ENCODE results near the gene ZNF609.

Gene ZNF609

DNA sequence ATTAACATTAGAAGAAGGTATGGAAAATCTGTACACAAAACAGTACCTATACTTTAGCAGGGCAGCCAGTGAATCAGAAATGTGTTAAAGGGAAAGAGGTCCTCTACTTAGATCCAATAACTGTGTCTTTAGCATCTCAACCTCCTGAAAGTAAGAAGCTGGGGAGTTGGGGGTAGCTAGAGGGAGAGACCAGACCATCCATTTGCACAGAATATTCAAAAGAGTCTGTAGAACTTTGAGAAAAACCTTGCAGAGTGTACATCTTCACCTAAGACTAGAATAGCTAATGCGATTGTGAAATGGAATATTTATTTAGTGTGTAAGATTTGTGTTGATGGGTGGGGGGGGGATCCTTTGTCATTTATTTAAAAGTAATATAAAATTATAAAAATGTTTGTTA, 190.2 kb downstream of the ZNF609 start:
- DNase-seq (ENCODE audit: low read depth, low spot score): no peak

DNA sequence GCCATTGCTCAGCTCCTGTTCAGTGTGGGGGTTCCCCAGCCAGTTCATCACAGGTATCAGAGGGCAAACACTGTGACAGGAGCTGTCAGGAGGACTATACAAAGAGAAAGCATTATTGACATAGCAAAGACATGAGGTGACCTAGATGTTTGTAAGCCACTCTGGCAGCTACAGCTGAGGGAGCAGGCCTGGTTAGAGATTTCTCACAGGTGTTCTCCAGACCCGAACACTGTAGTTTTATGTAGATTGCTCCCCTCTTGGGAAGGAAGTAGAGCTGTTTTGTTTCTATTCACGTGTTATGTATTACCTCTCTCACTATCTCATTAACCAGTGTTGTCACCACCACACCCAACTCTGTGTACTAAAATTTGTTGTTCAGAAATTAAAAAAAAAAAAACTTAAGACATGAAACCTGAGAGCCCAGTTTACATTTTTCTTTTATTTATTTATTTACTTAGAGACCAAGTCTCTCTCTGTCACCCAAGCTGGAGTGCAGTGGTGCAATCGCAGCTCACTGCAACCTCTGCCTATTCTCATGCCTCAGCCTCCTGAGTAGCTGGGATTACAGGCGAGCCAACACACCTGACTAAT, 191.3 kb downstream of the ZNF609 start:
- DNase-seq (ENCODE audit: low read depth, low spot score): no peak

DNA sequence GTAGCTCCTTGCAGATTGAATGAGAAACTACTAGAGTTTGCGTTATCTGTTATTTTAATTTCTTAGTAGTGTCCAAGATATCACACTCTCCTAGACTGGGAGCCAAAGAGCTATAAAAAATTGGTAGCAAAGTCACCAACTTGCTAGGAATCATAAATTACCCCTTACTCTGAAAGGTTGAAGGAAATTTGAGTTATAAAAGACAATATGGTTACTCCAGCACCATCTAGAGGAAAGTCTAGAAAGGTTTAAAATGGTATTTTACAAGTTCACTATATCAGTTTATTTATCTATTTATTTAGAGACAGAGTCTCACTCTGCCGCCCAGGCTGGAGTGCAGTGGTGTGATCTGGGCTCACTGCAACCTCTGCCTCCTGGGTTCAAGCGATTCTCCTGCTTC, 193.4 kb downstream of the ZNF609 start:
- no peak for DNase-seq (ENCODE audit: low read depth, low spot score)

DNA sequence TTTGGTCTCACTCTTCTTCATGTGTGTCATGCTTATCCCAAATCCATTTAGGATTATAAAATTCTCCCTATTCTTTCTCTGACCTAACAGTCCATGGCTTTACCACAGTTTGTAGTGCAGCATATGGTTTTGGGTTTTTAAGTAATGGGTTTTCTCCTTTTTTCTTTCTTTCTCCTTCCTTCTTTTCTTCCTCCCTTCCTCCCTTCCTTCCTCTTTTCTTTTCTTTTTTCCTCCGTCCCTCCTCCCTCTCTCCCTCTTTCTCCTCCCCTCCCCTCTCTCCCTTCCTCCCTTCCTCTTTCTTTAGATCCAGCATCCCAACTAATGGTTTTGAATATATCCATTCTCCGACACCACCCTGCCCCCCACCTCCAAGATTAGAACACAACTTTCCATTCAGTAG, 196.1 kb downstream of the ZNF609 start:
- DNase-seq (ENCODE audit: low read depth, low spot score): no peak

DNA sequence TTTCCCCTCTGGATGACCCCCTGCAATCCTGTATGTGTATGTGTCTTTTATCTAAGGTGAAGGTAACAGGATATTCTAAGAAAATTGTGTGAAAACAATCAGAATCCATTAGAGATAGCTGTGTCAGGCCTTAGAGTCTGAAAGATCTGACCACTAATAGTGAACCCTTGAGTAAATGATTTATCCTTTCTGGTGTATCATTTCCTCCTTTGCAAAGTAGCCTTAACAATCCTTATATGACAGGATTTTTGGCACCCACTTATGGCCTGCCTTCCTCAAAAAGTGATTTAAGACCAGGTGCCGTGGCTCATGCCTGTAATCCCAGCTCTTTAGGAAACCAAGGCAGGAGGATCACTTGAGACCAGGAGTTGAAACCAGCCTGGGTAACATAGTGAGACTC, 204.8 kb downstream of the ZNF609 start:
- DNase-seq (ENCODE audit: low read depth, low spot score): no peak

DNA sequence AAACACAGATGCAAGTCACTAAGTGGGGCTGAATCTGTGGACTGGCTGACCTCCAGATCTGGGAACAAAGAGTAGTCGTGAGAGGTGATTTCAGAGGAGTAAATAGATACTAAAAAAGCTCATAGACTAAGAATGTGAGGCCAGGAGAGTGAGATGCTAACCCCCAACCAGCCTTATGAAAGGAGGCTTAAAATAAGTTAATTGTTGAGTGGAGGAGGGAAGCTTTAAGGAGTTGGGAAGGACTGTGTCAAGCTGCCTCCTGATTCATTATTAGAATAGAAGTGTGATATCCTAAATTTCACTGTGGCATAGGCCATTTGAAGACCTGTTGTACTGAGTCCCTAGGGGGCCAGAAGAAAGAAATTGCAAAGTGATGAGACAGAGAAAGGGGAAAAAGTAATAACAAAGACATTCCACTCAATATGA, 207.4 kb downstream of the ZNF609 start:
- no peak for DNase-seq (ENCODE audit: low read depth, low spot score)

DNA sequence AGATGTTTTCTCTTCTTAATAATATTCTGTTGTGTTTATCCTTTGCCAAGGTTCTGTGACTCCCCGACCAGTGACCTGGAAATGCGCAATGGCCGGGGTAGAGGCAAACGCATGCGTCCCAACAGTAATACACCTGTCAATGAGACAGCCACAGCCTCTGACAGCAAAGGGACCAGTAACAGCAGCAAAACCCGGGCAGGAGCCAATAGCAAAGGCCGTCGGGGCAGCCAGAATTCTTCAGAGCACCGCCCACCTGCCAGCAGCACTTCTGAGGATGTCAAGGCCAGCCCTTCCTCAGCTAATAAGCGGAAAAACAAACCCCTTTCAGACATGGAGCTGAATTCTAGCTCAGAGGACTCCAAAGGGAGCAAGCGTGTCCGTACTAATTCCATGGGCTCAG, 213.5 kb downstream of the ZNF609 start:
- no peak for DNase-seq (ENCODE audit: low read depth, low spot score)

DNA sequence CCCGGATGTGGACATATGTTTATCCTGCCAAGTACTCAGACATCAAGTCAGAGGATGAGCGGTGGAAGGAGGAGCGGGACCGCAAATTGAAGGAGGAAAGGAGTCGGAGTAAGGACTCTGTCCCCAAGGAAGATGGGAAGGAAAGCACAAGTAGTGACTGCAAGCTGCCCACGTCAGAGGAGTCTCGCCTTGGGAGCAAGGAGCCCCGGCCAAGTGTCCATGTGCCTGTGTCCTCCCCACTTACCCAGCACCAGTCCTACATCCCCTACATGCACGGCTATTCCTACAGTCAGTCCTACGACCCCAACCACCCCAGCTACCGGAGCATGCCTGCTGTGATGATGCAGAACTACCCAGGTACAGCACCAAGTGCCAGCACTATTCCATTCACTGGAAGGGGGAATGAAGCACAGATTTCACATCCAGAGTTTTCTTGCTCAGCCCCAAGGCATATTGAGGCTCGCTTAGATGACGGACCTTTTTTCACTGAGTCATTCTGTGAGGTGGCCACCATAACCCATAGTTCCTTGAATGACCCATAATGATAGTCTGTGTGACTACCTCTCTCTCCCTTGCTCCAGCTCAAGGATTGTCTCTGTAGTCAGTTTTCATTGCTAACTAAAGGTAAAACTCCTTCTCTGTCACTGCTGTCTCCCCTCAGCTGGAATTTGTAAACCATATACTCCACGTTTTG, 217.9 kb downstream of the ZNF609 start:
- DNase-seq (ENCODE audit: low read depth, low spot score): no peak

DNA sequence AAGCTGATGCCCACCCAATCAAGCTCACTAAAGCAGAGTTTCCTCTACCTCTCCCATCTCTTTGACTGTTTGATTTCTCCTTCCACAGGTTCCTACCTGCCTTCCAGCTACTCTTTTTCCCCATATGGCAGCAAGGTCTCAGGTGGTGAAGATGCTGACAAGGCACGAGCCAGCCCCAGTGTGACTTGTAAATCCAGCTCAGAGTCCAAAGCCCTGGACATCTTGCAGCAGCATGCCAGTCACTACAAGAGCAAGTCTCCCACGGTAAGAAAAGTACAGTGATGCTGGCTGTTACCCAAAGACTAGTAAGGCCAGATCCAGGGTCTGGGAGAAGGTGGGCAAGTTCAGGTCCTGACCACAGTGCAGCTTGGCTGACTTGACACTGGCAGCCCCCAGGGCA, 219.7 kb downstream of the ZNF609 start:
- no peak for DNase-seq (ENCODE audit: low read depth, low spot score)

DNA sequence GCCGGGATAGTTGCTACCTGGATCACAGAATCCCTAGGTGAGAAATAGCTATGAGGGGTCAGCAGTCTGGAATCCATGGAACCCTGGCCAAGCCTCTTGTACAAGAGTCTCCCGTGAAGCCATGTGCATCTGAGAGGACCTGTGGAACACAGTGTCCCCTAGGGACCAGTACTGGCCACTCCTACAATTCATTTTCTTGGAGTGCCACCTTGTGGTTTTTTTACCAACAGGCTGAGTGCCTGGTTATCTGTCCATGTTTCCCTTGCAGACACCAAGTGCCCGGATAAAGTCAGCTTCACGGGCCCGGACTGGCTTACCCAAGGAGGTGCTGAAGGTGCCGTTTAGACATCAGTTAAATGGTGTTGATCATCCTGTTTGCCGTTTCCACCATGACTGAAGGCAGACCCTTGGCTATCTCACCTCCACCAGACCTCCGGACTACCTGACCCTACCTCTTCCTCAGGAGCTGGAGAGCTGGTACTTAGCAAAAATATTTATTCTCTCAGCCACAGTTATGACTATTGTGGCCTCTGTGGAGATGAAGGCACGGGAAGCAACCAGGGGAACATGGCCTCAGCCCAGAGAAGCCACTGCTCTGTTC, 221.1 kb downstream of the ZNF609 start:
- DNase-seq (ENCODE audit: low read depth, low spot score): no peak

DNA sequence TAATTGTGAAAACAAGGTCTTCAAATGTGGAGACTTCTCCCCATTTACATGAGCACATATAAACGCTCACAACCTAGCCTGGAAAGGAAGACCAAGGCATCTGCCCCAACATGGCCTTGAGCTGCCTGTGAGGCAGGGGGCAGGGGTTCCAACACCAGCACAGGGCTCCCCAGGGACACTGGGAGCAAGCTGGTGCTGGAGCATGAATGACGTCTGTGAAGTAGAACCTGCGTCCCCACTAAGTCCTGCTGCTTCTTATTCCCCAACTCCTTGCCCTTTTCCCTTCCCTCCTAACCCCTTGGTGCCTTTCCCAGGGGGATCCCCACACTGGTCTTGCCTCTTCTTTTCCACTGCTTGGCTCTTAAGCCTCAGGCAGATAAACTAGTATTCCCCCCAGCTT, 221.9 kb downstream of the ZNF609 start:
- no peak for DNase-seq (ENCODE audit: low read depth, low spot score)

DNA sequence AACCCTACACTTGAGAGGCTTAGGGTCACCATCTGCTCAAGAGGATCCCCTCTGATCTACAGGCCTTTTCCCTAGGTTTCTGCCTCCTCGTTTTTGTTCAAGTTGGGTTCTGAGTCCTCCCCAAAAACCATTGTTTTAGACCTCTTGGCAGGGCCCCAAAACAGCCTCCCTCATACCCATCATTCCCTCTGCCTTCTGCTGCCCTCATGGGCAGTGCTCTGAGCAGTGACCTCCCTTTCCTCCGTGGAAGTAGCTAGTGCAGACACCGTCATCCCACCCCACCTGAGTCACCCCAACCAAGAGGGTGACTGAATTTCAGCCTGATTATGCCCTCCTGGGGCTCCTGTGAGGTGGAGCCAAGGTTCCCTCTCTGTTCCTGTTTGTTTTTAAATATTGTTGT, 223.0 kb downstream of the ZNF609 start:
- DNase-seq (ENCODE audit: low read depth, low spot score): no peak

DNA sequence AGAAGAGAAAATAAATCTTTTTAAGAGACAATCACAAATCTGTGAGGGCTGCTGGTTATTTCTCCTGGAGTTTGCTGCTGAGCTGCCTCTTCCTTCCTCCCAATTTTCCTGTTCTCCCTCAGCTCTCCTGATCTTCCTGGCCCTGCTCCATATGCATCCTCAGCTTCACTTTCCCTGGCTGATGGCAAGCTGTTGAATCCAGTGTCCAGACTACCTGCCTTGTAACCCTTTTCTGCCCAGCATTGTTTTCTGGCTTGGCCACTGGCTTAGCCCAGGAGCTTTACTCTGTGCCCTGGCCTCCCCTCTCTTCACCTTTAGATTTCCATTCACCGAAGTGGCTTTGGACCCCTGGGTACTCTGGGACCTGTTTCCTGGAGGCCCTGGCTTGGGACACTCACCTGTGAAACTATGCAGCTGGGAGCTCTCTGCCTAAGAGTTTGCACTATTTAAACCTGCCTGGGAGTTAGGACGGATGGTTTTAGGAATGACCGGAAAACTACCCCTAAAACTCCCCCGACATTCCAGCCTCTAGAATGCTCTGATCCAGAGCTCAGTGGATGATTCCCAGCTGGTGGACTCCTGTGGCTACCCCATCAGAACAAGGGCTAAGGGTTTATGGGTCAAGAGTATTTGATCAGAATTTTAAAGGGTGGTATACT, 225.0 kb downstream of the ZNF609 start:
- no peak for DNase-seq (ENCODE audit: low read depth, low spot score)

DNA sequence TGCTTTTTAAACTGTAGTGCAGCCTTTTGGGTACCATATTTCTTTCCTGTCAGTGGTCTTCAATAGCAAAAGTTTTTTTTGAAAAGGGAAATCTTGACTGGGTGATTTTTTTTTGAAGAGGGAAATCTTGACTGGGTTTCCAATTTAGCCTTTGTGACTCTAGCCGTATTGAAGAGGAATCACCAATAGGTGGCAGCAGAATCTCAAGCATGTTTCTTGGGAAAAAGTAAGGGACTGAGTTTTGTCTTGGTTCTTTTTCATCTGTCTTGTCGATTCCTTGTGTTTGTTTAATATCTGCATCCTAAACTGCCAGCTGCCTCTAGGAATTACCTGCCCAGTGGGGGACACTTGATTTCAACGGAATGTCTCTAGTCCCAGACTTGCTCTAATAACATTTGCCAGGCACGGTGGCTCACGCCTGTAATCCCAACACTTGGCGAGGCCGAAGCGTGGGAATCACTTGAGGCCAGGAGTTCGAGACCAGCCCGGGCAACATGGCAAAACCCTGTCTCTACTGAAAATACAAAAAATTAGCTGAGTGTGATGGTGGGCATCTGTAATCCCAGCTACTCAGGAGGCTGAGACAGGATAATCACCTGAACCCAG, 225.9 kb downstream of the ZNF609 start:
- DNase-seq (ENCODE audit: low read depth, low spot score): no peak

DNA sequence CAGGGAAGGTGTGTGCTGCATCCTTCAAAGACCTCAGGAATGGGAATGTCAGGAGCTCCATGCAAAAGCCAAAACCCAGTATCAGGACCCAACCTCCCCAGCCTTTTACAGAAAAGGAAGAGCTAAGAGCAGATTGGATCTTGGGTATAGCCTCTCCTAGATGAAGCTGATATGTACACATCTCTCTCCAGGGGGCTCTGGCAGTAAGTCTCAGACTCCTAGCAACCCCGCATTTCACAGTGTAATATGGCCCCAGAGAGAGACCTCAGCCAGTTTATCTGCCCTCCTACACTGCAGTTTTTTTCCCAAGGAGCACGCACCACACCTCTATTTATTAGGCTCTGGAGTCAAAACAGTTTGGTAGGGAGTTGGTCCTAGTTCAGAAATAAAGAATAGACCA, 226.8 kb downstream of the ZNF609 start:
- no peak for DNase-seq (ENCODE audit: low read depth, low spot score)

DNA sequence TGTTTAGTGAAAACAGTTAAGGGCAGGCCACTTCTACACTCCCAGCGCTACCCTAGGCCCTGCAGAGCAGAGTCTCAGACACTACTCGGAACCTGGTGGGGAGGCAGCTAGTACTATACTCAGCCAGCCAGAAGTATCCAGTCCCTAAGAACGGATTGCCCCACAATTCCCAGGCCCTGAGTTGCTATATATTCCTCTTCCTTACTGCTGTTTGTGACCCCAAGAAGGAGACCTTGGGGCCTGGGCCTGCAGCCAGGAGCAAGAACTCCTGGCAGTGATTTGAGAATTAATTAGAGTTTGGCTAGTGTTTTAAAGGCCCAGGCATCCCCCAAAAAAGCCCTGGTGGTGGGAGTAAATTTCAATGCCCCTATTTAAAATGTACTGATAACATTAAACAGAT, 227.3 kb downstream of the ZNF609 start:
- DNase-seq (ENCODE audit: low read depth, low spot score): no peak

DNA sequence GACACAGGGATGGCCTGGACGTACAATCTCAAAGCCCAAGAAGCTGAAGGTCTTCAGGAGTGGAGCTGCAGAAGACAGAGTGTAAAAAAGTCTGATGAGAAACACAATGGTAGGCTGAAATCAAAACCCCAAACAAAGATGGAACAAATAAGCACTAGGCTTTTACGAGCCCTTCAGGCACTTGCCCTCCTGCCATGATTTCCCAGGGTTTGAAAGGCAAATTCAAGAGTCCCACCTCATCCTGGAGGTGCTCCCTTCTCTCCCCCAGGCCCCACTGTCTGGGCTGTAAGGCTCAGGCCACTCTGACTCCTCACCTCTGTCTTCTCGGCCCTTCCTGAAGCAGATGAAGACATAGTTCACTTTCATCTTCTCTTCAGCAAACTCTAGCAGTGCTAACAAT, 228.4 kb downstream of the ZNF609 start:
- DNase-seq (ENCODE audit: low read depth, low spot score): no peak

DNA sequence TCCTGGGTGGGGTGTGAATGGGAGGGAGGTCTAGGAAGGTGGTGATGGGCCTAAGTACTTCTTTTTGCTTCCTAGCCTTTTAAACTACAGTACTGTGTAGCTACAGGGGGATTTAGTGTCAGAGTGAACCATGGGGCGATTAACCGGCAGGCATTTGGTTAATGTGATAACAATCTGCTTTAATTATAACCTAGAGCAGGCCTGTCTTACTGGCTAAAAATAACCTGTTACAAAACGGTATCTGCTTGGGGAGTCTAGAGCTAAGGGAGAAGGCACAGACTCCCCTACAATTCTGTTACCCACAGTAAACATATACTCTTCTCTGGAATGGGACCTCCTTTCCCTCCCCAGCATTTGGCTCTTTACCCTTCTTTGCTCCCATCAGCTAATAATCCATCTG, 229.6 kb downstream of the ZNF609 start:
- no peak for DNase-seq (ENCODE audit: low read depth, low spot score)

DNA sequence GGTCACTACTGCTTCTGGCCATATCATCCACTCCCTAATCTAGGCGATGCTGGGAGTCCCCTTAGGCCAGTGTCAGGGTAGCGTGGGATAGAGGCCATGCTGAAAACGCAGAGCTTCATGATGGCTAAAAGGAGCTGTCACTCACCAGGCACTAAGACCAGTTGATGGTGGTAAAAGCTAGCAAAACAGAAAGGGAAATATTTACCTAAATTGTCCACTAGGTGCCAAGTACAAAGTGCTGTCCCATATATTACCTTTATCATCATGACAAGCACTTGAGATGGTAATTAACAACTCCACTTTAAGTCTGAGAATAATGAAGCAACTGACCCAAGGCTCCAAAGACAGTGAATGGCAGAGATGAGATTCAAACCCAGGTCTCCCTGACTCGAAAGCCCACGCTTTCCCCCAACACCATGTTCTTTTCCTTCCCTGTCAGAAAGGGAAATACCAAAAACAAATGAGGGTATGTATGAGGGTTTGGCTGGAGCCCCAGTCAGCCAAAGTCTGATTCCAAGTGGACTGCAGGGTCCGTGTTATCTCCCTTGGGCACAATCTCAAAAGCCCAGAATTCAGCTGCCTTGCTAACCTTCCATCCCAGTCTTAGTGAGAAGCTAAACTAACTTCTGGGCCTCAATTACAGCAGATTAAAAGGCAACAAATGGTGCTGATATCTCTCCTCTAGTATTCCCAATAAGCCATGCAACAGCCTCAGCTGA, 230.4 kb downstream of the ZNF609 start:
- no peak for DNase-seq (ENCODE audit: low read depth, low spot score)

DNA sequence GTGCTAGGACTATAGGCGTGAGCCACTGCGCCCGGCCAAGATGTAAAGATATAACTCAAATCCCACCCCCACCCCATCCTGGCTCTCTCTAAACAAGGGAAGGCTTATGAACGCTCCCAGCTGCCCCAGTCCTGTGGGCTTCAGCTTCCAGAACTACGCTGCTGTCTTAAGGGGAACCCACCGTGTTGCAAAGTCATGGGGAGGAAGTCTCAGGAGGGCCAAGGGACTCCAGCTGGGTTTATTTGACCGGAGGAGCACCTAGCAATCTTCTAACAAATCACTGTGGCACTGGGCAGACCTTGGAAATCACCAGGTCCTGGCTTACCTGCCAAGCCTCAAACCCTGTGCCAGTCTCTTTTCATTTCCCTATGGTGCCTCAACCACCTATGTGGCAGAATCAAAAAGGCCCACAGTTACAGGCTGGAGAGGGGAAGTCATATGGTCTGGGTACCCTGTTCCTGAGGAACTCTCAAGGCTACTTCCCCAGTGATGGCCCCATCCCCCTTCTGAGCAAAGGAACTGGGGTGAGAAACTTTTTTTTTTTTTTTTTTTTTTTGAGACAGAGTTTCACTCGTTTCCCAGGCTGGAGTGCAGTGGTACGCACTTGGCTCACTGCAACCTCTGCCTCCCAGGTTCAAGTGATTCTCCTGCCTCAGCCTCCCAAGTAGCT, 231.7 kb downstream of the ZNF609 start:
- no peak for DNase-seq (ENCODE audit: low read depth, low spot score)

DNA sequence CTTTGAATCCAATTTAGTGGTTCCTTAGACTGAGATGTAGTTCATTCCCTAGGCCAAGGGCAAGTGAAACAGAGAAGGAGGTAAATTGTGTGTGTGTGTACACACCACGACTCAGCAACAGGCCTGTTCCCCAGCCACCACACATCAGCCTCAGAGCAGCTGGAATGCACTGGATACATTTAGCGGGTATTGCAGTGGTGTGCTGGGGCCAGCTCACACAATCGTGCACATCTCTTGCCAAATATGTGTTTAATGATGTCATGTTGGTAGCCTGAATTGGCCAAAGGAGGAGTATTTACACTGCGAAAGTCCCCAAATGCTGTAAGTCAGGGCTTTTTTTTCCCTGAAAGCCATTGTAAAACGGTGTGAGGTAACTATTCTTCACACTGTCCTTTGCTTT, 232.8 kb downstream of the ZNF609 start:
- DNase-seq (ENCODE audit: low read depth, low spot score): no peak
